ENCODE data around the gene TTR. TPM values are rescaled to one million over a fixed set of nuclear protein-coding genes. Genes with fewer than 3 reads are reported as not detected.

Gene TTR
- total RNA-seq = 100 to 1,000 TPM; 145 to 352 TPM

DNA sequence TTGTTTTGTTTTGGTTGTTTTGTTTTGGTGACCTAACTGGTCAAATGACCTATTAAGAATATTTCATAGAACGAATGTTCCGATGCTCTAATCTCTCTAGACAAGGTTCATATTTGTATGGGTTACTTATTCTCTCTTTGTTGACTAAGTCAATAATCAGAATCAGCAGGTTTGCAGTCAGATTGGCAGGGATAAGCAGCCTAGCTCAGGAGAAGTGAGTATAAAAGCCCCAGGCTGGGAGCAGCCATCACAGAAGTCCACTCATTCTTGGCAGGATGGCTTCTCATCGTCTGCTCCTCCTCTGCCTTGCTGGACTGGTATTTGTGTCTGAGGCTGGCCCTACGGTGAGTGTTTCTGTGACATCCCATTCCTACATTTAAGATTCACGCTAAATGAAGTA, at the start of gene TTR:
Gene TTR (plus strand): TSS at position 250 of the 400 bp plus-strand sequence. CDS start 26 bp downstream, at position 276.
- ATAC-seq (peak; percentile 63), DNase-seq (peak in 2 of 4 donors; percentile 22 to 24)
- TF ChIP-seq, protein P1, sequence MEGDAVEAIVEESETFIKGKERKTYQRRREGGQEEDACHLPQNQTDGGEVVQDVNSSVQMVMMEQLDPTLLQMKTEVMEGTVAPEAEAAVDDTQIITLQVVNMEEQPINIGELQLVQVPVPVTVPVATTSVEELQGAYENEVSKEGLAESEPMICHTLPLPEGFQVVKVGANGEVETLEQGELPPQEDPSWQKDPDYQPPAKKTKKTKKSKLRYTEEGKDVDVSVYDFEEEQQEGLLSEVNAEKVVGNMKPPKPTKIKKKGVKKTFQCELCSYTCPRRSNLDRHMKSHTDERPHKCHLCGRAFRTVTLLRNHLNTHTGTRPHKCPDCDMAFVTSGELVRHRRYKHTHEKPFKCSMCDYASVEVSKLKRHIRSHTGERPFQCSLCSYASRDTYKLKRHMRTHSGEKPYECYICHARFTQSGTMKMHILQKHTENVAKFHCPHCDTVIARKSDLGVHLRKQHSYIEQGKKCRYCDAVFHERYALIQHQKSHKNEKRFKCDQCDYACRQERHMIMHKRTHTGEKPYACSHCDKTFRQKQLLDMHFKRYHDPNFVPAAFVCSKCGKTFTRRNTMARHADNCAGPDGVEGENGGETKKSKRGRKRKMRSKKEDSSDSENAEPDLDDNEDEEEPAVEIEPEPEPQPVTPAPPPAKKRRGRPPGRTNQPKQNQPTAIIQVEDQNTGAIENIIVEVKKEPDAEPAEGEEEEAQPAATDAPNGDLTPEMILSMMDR (IDR thresholded peaks at IDR 0.05) = no peak
- TF ChIP-seq POLR2A (IDR thresholded peaks at IDR 0.05) = peak in 1 of 3 donors; percentile 36
- no peaks in the 10 kb centered on the region for H3K9me3 ChIP-seq
- peaks cover 15% of the 10 kb centered on the region for H3K4me1 ChIP-seq
- H3K36me3 ChIP-seq (replicated peaks in 1 of 2; ENCODE audit: insufficient read depth in 1 of 2, low read depth in 2 of 2) = no peaks in the 10 kb centered on the region
- no peak within 1 kb of the TSS for H3K4me3 ChIP-seq
- intact Hi-C loops (cut with DNase I) = no loop called here
- 26 to 34% methylated on average over 5 of the region's 5 CpGs for WGBS, 2 donors
- no peaks in the 10 kb centered on the region for H3K27me3 ChIP-seq
- no peak within 1 kb of the TSS for H3K27ac ChIP-seq

DNA sequence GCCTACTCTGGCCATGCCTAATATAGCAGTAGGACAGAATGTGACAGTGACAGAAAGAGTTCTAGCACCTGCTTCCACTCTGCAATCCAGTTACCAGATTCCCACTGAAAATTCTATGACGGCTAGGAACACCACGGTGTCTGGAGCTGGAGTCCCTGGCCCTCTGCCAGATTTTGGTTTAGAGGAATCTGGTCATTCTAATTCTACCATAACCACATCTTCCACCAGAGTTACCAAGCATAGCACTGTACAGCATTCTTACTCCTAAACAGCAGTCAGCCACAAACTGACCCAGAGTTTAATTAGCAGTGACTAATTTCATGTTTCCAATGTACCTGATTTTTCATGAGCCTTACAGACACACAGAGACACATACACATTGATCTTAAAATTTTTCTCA, 45.2 kb upstream of the TTR start:
- Histone ChIP-seq H3K4me3 (no peak overlapping the region), H3K36me3 (replicated peaks in 1 of 2; ENCODE audit: insufficient read depth in 1 of 2, low read depth in 2 of 2) (peaks cover 0 to 12% of the 10 kb centered on the region in 2 donors), H3K27me3 (no peaks in the 10 kb centered on the region), H3K9me3 (no peaks in the 10 kb centered on the region), H3K27ac (no peak overlapping the region), H3K4me1 (no peaks in the 10 kb centered on the region)
- intact Hi-C loops (cut with DNase I) = no loop called here
- DNase-seq = no peak
- TF ChIP-seq, protein P1 (IDR thresholded peaks at IDR 0.05) = no peak
- TF ChIP-seq POLR2A (IDR thresholded peaks at IDR 0.05) = no peak
- no peak for ATAC-seq
- 76 to 92% methylated on average over 2 of the region's 2 CpGs for WGBS, 2 donors

DNA sequence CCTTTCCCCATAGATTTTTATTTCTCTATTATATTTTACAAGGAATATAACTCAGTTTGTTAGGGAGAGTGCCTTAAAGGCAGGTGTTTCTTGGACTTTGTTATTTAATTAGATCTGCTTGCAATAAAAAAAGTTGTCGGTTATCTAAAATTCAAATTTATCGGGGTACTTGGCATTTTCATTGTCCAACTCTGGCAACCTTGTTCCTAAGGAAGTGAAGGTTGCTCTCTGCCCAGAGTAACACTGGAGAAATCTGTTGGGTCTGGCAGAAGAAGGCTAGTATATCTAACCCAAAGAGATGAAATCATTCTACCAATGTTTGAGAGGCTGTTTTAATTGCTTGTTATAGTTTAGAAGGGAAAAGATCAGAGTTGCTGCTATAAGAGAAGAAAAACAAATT, 42.8 kb upstream of the TTR start:
- H3K4me1 ChIP-seq = no peaks in the 10 kb centered on the region
- peaks cover 0 to 2% of the 10 kb centered on the region in 2 donors for H3K36me3 ChIP-seq (replicated peaks in 1 of 2; ENCODE audit: insufficient read depth in 1 of 2, low read depth in 2 of 2)
- ATAC-seq = no peak
- H3K27me3 ChIP-seq = no peaks in the 10 kb centered on the region
- WGBS, 2 donors = 38 to 52% methylated on average over 2 of the region's 2 CpGs
- no peak overlapping the region for H3K4me3 ChIP-seq
- DNase-seq = no peak
- intact Hi-C loops (cut with DNase I) = no loop called here
- TF ChIP-seq POLR2A (IDR thresholded peaks at IDR 0.05) = no peak
- TF ChIP-seq, protein P1 (IDR thresholded peaks at IDR 0.05) = no peak
- no peak overlapping the region for H3K27ac ChIP-seq
- H3K9me3 ChIP-seq = no peaks in the 10 kb centered on the region

DNA sequence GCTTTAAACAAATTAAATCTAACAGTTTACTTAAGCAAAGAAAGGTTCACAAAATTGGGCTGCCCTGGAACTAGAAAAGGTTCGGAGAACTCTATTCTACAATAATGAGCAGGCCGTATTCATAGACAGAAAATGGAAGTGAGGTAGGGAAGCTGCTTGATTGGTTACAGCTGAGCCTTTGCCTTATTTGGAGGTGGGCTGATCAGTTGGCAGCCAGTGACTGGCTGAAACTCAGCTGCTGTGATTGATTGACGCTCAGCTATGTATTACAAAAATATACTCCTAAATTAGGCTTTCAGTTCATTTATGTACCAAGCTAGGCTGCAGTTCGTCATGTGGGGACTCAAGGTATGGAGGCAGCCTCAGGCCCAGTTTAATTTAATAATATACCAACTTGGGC, 42.3 kb upstream of the TTR start:
- no peak overlapping the region for H3K4me3 ChIP-seq
- H3K9me3 ChIP-seq = no peaks in the 10 kb centered on the region
- intact Hi-C loops (cut with DNase I) = no loop called here
- no peaks in the 10 kb centered on the region for H3K27me3 ChIP-seq
- DNase-seq (no peak), ATAC-seq (no peak)
- no peak for TF ChIP-seq POLR2A (IDR thresholded peaks at IDR 0.05)
- TF ChIP-seq, protein P1 (IDR thresholded peaks at IDR 0.05) = no peak
- no peak overlapping the region for H3K27ac ChIP-seq
- no peaks in the 10 kb centered on the region for H3K4me1 ChIP-seq
- 95% methylated on average over 4 of the region's 4 CpGs for WGBS, 2 donors
- peaks cover 0 to 2% of the 10 kb centered on the region in 2 donors for H3K36me3 ChIP-seq (replicated peaks in 1 of 2; ENCODE audit: insufficient read depth in 1 of 2, low read depth in 2 of 2)

DNA sequence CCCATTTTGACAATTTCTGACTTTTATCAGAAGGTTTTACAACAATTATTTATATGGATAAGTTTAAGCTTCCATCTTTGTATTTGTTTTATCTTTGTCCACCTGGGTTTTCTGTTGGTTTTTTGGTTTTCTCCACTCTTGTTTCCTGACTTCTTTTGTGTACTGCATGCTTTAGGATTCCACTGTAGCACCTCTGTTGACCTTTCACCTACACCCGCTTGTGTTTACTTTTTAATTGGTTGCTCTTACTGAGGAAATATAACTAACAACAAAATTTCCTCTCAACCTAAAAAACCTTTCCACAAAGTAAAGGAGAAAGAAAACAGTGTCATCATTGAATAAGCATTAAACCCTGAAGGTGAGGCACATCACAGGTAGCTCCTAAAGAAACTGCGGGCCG, 39.8 kb upstream of the TTR start:
- intact Hi-C loops (cut with DNase I) = loop anchor here (10.0 kb wide), 2 partner anchors 173 to 273 kb away; no protein-coding TSS in a partner anchor
- H3K4me1 ChIP-seq = no peaks in the 10 kb centered on the region
- no peak for TF ChIP-seq POLR2A (IDR thresholded peaks at IDR 0.05)
- TF ChIP-seq, protein P1 (IDR thresholded peaks at IDR 0.05) = no peak
- no peaks in the 10 kb centered on the region for H3K27me3 ChIP-seq
- ATAC-seq (no peak), DNase-seq (no peak)
- no peaks in the 10 kb centered on the region for H3K9me3 ChIP-seq
- 39 to 53% methylated on average over 3 of the region's 3 CpGs for WGBS, 2 donors
- H3K36me3 ChIP-seq (replicated peaks in 1 of 2; ENCODE audit: insufficient read depth in 1 of 2, low read depth in 2 of 2) = no peaks in the 10 kb centered on the region
- H3K27ac ChIP-seq = no peak overlapping the region
- no peak overlapping the region for H3K4me3 ChIP-seq
